GM08714 (cell line): ENCODE measurements around the gene MORN3.
"Not testable (repeated sequence)": the region's sequence is repeated elsewhere in the genome, so short reads cannot be mapped to it uniquely, and the experiment has no call there.

Experiments used
- H3K4me3 ChIP-seq: fragments of 200-500 bp; sonication (Bioruptor generic); 2 replicates; pipeline ENCODE4 v1.5.1; 2014; ENCODE audit warnings: mild to moderate bottlenecking, low read length, inconsistent platforms
- ZNF274 ChIP-seq: IDR thresholded peaks from 2 replicates; pipeline ENCODE4 v1.6.1; 2012; ENCODE audit warnings: mild to moderate bottlenecking, low read depth, low read length

The MORN3 gene, protein sequence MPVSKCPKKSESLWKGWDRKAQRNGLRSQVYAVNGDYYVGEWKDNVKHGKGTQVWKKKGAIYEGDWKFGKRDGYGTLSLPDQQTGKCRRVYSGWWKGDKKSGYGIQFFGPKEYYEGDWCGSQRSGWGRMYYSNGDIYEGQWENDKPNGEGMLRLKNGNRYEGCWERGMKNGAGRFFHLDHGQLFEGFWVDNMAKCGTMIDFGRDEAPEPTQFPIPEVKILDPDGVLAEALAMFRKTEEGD

DNA sequence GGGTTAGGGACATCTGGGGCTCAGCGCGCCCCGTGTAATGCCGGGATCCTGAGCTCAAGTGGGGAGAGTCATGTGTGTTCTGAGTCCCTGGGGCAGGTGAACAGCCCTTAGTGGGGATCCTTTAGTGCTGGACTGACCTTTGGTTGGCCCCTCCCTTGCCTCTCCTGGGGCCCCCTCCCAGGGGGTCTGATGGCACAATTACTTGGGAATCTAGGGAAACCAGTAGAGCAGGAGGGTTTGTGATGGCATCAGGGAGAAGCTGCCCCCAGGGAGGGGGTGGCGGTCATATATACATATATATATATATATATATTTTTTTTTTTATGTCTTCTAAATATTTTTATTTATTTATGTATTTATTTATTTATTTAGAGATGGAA is at the start of gene MORN3:
Gene MORN3 (minus strand): TSS at position 134 of the 380 bp plus-strand sequence. CDS start 171 bp downstream, outside the sequence.
- H3K4me3 ChIP-seq: no peak within 1 kb of the TSS
- no peak for TF ChIP-seq ZNF274

DNA sequence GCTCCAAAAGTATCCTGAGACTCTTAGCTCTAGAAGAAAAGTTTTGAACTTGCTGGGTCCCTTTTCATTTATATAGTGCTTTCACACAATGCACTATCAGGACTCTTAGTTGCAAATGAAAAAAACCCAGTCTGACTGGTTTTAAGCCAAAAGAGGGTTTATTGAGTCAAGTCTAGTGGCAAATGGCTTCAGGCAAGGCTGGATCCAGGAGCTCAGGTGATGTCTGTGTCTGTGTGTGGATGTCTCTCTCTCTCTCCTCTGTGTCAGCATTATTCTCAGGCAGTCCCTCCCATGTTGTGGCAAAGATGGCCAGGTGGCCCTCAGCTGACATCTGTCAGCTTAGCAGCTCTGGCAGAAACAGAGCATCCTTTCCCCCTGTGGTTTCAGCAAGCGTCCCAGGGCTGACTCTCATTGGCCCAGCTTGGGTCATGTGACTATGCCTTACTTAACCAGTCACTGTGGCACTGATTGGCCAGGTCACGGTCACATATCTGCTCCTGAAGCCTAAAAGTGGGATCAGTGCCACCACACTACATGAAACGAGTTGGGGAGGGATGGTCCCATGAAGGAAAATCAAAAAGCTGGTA is 49.3 kb upstream of the MORN3 start:
- TF ChIP-seq ZNF274: no peak
- H3K4me3 ChIP-seq: no peak overlapping the region

DNA sequence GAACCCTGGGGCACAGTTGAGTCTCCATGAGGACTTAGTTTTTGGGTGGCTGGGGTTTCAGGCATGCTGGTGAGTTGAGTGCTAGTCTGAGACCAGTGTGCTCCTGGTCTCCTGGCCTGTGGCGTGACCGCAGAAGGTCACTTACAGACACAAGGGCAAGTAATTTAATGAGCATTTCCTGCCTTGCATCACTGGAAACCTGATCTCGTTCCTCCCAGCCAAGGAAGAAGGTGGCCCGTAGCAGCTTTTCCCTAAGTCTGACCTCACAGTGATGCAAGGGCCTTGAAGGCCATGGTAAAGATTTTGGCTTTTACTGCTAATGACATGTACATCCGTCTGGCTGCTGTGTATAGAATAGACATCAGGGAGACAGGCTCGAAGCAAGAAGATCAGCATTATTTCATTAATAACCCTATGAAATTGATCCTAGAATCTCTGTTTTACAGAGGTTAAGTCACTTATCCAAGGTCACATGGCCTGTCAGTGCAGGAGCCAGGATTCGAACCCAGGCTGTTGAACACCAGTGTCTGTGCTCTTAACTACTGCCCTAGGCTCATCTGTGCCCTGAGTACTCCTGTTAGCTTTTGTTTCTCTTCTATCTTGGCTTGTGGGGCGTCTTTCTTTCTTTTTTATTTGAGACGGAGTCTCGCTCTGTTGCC is 47.7 kb upstream of the MORN3 start:
- no peak for TF ChIP-seq ZNF274
- H3K4me3 ChIP-seq: no peak overlapping the region

DNA sequence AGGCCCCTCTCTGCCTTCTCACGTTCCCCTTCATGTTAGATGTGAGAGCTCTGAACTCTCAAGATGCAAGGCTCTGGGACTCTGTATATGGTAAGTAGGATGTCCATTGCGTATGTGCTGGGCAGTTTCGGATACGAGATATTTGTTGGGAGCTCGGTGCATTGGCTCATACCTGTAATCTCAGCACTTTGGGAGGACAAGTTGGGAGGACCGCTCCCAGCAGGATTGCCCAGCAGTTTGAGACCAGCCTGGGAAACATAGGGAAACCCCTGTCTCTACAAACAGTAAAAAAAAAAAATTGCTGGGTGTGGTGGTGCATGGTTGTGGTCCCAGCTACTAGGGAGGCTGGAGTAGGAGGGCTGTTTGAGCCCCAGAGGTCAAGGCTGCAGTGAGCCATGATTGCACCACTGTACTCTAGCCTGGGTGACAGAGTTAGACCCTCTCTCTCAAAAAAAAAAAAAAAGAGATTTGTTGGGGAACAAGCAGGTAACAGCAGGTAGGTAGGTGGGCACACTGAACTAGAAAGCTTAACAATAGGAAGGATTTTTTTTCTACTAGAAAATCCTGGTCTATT is 46.5 kb upstream of the MORN3 start:
- no peak for TF ChIP-seq ZNF274
- H3K4me3 ChIP-seq: no peak overlapping the region

DNA sequence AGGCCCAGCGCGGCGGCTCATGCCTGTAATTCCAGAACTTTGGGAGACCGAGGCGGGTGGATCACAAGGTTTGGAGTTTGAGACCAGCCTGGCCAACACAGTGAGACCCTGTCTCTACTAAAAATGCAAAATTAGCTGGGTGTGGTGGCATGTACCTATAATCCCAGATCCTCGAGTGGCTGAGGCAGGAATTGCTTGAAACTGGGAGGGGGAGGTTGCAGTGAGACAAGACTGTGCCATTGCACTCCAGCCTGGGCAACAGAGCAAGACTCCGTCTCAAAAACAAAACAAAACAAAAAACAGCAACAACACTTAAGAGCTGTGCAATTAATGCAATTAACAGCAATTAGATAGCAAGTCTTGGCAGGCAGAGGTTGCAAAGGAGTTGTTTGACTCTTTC is 45.6 kb upstream of the MORN3 start:
- not testable (repeated sequence) for H3K4me3 ChIP-seq

DNA sequence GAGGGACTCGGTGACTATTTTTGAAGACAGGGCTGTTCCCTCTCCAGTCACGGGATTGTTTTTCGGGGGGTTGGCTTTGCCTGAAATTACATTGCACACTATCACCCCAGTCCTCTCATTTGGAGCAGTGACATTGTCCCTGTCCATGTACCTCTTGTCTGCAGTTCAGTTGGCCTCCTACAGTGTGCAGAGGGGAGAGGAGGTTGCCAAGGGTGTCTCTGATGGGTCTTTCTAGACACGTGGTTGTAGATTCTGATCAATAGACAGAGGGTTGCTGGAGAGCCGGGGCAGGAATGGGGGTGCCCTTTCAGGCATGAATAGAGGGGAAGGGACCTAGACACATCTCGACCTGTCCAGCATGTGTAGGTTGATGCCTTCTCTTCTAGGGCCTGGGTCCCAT is 44.3 kb upstream of the MORN3 start:
- no peak for TF ChIP-seq ZNF274
- peak overlapping the region; percentile 83; the same call in 1 of the 2 replicates for H3K4me3 ChIP-seq

DNA sequence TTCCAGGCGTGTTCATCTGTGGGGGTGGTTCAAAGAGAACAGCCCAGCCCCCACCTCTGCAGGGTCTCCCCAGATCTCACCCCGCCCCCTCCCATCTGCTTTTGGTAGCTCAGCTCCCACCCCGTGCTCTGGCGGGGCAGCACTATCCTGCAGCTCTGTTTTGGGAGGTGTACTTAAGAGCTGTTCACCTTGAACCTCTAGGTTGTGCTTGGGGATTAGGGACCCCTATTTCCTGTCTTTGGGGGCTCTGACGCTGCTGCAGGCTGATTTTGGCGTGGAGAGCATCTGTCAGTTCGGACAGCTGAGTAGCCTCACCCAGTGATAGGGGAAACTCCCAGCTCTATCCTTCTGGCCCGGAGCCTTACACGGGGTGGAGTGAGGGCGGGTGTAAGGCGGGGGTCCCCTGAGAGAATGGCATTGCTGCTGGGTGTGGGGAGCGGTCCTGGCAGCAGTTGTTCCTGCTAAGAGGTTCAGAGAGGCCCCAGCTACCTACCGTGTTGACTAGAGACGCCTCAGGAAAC is 43.9 kb upstream of the MORN3 start:
- H3K4me3 ChIP-seq: peak overlapping the region; percentile 83
- no peak for TF ChIP-seq ZNF274

DNA sequence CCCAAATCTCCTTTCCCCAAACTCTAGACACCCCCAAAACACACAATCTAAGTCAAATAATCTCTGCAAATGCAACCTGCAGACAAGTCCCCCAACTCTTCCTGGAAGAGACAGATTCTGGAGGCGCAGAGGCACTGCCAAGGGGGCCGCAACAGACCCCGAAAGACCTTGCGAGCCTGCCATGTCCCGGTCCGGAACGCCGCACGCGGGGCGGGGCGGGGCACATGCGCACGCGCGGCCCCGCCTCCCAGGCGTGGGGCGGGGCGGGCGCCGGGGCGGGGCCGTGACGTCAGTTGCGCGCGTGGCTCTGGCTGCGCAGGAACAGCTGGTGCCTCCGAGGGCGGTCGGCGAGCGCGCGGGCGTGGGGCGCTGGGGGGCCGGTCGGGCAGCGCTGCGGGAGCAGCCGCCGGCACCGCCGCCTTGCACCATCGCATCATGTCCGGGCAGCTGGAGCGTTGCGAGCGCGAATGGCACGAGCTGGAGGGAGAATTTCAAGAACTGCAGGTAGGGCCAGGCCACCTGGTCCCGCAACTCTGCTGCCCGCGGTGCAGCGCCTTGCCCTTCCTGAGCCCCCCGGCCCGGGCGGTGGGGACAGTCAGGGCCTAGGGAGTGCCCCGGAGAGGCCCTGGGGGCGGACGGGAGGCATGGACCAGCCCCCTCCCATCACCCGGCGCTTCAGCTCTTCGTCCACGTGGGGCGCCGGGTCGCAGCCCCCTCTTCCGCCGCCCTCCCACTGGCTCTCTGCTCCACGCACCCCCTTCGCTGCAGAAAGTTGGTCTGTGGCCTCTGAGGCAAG is 43.2 kb upstream of the MORN3 start, which contains the start of gene TMEM120B:
Gene TMEM120B (plus strand): TSS at position 292 of the 796 bp plus-strand sequence. CDS start 144 bp downstream, at position 436.
- H3K4me3 ChIP-seq: peak within 1 kb of the TSS; percentile 83
- no peak for TF ChIP-seq ZNF274

DNA sequence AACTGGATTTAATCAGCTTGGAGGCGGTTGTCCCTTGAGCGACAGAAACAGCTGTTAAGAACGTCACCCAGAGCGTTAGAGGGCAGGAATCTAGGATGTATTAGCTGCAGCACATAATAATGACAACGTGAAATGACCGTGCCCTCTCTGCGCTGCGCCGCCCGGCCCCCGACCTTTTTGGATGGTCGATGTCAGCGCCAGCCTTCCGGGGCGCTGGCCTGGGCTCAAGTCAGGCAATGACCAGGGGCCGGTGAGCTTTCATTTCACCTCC is 42.7 kb upstream of the MORN3 start:
- H3K4me3 ChIP-seq: peak overlapping the region; percentile 83
- TF ChIP-seq ZNF274: no peak

DNA sequence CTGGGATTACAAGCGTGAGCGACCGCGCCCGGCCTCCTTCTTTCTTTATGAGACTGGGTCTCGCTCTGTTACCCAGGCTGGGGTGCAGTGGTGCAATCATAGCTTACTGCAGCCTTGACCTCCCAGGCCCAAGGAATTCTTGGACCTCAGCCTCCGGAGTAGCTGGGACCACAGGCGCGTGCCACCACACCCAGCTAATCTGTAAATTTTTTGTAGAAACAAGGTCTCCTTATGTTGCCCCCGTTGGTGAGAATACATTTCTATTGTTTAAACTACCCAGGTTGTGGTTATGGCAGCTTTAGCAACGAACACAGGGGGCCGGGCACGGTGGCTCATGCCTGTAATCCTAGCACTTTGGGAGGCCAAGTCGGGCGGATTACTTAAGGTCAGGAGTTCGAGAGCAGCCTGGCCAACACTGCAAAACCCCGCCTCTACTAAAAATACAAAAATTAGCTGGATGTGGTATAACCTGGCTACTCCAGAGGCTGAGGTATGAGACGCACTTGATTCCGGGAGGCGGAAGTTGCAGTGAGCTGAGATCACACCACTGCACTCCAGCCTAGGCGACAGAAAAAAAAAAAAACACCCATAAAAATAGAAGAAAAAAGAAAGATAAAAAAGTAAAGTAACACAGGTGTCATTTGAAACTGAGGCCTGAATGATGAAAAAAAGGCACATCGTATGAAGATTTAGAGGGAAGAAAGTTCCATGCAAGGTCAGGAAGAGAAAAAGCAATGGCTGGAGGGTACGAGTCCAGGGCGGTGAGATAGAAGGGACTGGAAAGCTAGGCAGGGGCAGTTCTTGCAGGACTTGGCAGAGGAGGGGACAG is 42.1 kb upstream of the MORN3 start:
- peak overlapping the region; percentile 83 for H3K4me3 ChIP-seq
- TF ChIP-seq ZNF274: no peak

DNA sequence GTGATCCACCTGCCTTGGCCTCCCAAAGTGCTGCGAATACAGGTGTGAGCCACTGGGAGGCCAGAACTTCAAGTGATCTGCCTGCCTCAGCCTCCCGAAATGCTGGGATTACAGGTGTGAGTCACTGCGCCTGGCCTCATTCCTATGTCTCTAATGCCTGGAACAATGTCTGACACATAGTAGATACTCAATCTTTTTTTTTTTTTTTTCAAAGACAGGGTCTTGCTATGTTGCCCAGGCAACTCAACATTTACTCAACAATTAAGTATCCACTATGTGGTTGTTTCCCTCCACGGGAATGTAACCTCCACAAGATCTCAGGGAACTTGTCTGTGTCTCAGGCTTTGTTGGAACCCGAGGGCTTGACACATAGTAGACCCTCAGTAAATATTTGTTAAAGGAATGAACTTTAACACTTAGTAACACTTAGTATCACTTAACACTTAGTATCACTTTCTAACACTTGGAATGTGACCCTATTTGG is 40.1 kb upstream of the MORN3 start:
- TF ChIP-seq ZNF274: no peak
- H3K4me3 ChIP-seq: no peak overlapping the region

DNA sequence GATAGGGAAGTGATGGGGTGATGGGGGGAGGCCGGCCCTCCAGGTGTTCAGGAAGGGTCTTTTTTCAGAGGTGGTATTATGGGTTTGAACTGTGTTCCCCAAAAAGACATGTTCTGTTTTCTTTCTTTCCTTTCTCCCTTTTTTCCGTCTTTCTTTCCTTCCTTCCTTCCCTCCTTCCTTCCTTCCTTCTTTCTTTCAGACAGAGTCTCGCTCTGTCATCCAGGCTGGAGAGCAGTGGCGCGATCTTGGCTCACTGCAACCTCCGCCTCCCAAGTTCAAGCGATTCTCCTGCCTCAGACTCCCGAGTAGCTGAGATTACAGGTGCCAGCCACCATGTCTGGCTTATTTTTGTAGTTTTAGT is 39.6 kb upstream of the MORN3 start:
- H3K4me3 ChIP-seq: not testable (repeated sequence)

DNA sequence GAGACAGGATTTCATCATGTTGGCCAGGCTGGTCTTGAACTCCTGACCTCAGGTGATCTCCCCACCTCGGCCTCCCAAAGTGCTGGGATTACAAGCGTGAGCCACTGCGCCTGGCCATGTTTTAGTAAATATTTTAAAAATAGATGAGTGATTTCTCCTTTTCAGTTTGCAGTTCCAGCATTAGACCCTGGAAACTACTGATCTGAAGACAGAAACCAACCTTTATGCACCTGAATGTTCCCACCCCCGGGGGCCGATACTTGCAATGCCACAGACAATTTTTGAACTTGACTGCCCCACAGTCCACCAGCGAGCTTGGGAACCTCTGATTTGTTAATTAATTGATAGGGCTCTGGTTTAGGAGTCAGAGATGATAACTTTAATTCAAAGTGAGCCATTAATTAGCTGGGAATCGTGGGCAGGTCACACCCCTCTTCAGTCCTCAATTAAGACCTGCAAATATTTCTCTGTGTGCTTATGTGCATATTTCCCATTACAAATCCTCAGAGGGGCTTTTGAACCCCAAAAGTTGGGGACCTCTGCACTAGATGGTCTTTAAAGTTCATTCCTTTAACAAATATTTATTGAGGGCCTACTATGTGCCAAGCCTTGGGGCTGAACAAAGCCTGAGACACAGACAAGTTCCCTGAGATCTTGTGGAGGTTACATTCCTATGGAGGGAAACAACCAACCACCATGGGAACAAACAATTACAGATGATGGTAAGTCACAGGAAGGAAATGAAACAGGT is 39.0 kb upstream of the MORN3 start:
- H3K4me3 ChIP-seq: no peak overlapping the region
- TF ChIP-seq ZNF274: no peak

DNA sequence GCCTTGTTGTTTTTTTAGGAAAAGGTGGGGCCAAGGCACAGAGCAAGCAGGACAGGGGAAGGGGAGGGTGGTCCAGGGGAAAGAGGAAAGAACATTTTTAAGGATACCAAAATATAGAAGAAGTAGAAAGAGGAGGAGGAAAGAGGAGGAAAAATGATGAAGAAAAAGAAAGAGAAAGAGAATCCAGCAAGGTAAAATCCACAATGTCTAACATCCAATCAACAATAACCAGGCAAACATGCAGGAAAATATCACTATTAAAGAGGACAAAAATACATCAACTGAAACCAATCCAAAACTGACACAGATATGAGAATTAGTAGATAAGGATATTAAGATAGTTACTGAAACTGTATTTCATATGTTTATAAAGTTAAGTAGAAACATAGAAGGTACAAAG is 36.1 kb upstream of the MORN3 start:
- TF ChIP-seq ZNF274: no peak
- no peak overlapping the region for H3K4me3 ChIP-seq
